NCI-H526 (cell line): ENCODE data around the gene DPEP1.
"Not testable (repeated sequence)": the region's sequence is repeated elsewhere in the genome, so short reads cannot be mapped to it uniquely, and the experiment has no call there.

ENCODE experiments used
- DNase-seq, 2 experiments: peaks; one replicate each; lab custom pipeline; 2025; lab: John Stamatoyannopoulos, UW

DPEP1 gene

GRCh38 chr16:89577055-89577759, 36.2 kb upstream of the DPEP1 start:
- DNase-seq: no peak

- DNase-seq: no peak
Observed at GRCh38 chr16:89579351-89579750, 34.1 kb upstream of the DPEP1 start.

GRCh38 chr16:89581045-89581695, 32.3 kb upstream of the DPEP1 start:
- DNase-seq: no peak

GRCh38 chr16:89581861-89582563, 31.4 kb upstream of the DPEP1 start:
- no peak for DNase-seq

GRCh38 chr16:89582614-89583196, 30.7 kb upstream of the DPEP1 start:
- no peak for DNase-seq

- no peak for DNase-seq
Observed at GRCh38 chr16:89583197-89583894, 30.1 kb upstream of the DPEP1 start.

- DNase-seq: no peak
Observed at GRCh38 chr16:89583895-89584644, 29.4 kb upstream of the DPEP1 start.

- DNase-seq: no peak
Observed at GRCh38 chr16:89584768-89585549, 28.5 kb upstream of the DPEP1 start.

GRCh38 chr16:89586218-89586617, 27.2 kb upstream of the DPEP1 start:
- DNase-seq: no peak

GRCh38 chr16:89586853-89587252, 26.6 kb upstream of the DPEP1 start:
- no peak for DNase-seq

GRCh38 chr16:89587676-89588075, 25.8 kb upstream of the DPEP1 start:
- not testable (repeated sequence) for DNase-seq

GRCh38 chr16:89588413-89589109, 24.9 kb upstream of the DPEP1 start:
- DNase-seq: no peak

- DNase-seq: no peak
Observed at GRCh38 chr16:89589241-89589926, 24.1 kb upstream of the DPEP1 start.

GRCh38 chr16:89593841-89594240, 19.6 kb upstream of the DPEP1 start:
- DNase-seq: no peak

GRCh38 chr16:89595330-89596060, 17.9 kb upstream of the DPEP1 start:
- no peak for DNase-seq

GRCh38 chr16:89596061-89596689, 17.3 kb upstream of the DPEP1 start:
- DNase-seq: no peak

GRCh38 chr16:89596957-89597649, 16.3 kb upstream of the DPEP1 start:
- no peak for DNase-seq

GRCh38 chr16:89598199-89598598, 15.2 kb upstream of the DPEP1 start:
- peak in 1 of 2 experiments; percentile 18 for DNase-seq
